ENCODE data around the gene VRK1.
"Not testable (repeated sequence)": the region's sequence is repeated elsewhere in the genome, so short reads cannot be mapped to it uniquely, and the experiment has no call there.

Gene VRK1

GRCh38 chr14:96876747-96877146 lies 79.6 kb downstream of the VRK1 start:
- H3K27ac ChIP-seq = no peak overlapping the region
- no peak for TF ChIP-seq CTCF (conservative IDR thresholded peaks at IDR 0.05)

GRCh38 chr14:96881713-96882112 lies 84.5 kb downstream of the VRK1 start:
- no peak for TF ChIP-seq CTCF (conservative IDR thresholded peaks at IDR 0.05)
- no peak overlapping the region for H3K27ac ChIP-seq

GRCh38 chr14:96883974-96884373 lies 86.8 kb downstream of the VRK1 start:
- not testable (repeated sequence) for H3K27ac ChIP-seq

GRCh38 chr14:96888158-96888557 lies 91.0 kb downstream of the VRK1 start:
- TF ChIP-seq CTCF (conservative IDR thresholded peaks at IDR 0.05) = no peak
- no peak overlapping the region for H3K27ac ChIP-seq

GRCh38 chr14:96888593-96888992 lies 91.4 kb downstream of the VRK1 start:
- no peak overlapping the region for H3K27ac ChIP-seq
- TF ChIP-seq CTCF (conservative IDR thresholded peaks at IDR 0.05) = no peak

GRCh38 chr14:96889091-96889490 lies 91.9 kb downstream of the VRK1 start:
- H3K27ac ChIP-seq = no peak overlapping the region
- no peak for TF ChIP-seq CTCF (conservative IDR thresholded peaks at IDR 0.05)

- no peak for TF ChIP-seq CTCF (conservative IDR thresholded peaks at IDR 0.05)
- H3K27ac ChIP-seq = no peak overlapping the region
Measured at GRCh38 chr14:96893966-96894622, 96.9 kb downstream of the VRK1 start.

GRCh38 chr14:96894966-96895365 lies 97.8 kb downstream of the VRK1 start:
- no peak for TF ChIP-seq CTCF (conservative IDR thresholded peaks at IDR 0.05)
- H3K27ac ChIP-seq = no peak overlapping the region

Data from VCaP (cell line).